Measurements from ENCODE around the gene LRRC27.

DNA sequence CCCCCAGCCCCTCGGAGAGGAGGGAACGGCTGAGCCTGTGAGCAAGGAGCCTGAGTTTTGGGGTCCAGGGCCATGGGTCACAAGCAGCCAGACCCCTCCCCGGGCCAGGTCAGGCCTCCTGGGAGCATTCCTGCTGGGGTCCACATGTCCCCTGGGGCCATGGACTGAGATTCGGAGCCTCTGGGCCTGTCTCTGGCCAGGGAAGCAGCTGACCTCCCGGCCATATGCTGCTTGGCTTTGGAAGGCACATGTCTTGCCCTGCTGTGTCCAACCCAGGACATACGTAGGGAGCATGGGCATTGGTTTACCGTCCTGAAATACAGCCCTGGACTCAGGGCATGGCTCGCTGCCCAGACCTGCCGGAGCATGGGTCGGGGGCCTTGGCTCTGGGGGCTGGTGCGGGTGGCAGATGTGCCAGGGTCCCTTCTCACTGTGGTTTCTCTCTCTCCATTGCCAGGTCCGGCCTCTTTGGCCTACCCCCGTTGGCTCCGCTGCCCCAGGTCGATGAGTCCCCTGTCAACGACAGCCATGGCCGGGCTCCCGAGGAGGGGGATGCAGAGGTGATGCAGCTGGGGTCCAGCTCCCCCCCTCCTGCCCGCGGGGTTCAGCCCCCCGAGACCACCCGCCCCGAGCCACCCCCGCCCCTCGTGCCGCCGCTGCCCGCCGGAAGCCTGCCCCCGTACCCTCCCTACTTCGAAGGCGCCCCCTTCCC is 72.3 kb downstream of the LRRC27 start:
- TF ChIP-seq RAD21 (IDR thresholded peaks at IDR 0.05; ENCODE audit: low read depth) = no peak
- TF ChIP-seq, protein P1, sequence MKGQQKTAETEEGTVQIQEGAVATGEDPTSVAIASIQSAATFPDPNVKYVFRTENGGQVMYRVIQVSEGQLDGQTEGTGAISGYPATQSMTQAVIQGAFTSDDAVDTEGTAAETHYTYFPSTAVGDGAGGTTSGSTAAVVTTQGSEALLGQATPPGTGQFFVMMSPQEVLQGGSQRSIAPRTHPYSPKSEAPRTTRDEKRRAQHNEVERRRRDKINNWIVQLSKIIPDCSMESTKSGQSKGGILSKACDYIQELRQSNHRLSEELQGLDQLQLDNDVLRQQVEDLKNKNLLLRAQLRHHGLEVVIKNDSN (IDR thresholded peaks at IDR 0.05) = no peak
